Measurements from ENCODE around the gene TAF4. TPM values are rescaled to one million over a fixed set of nuclear protein-coding genes. Genes with fewer than 3 reads are reported as not detected.

Gene TAF4
- total and polyA plus RNA-seq, 2 donors (not counting 3 experiments of a cell fraction or from before 2014, with no cell fraction given) = 6.1 to 19.5 TPM

- TF ChIP-seq POLR2A (IDR thresholded peaks at IDR 0.05; ENCODE audit: low read depth, low read length) (no peak), GATA2 (IDR thresholded peaks at IDR 0.05; ENCODE audit: insufficient read depth, insufficient read length, low read depth, low read length) (no peak), POLR2AphosphoS5 (IDR thresholded peaks at IDR 0.05; ENCODE audit: insufficient read depth, low read depth, low read length) (no peak), EZH2 (IDR thresholded peaks at IDR 0.05; ENCODE audit: borderline replicate concordance, low read depth, low read length, severe bottlenecking) (no peak), MYC (IDR thresholded peaks at IDR 0.05; ENCODE audit: low read depth, low read length) (no peak), MAX (IDR thresholded peaks at IDR 0.05; ENCODE audit: insufficient read depth, insufficient read length) (no peak), JUN (IDR thresholded peaks at IDR 0.05; ENCODE audit: borderline replicate concordance, insufficient read depth, insufficient read length, low read depth) (no peak), FOS (IDR thresholded peaks at IDR 0.05; ENCODE audit: borderline replicate concordance, insufficient read depth, low read length) (no peak)
- TF ChIP-seq, protein P1, sequence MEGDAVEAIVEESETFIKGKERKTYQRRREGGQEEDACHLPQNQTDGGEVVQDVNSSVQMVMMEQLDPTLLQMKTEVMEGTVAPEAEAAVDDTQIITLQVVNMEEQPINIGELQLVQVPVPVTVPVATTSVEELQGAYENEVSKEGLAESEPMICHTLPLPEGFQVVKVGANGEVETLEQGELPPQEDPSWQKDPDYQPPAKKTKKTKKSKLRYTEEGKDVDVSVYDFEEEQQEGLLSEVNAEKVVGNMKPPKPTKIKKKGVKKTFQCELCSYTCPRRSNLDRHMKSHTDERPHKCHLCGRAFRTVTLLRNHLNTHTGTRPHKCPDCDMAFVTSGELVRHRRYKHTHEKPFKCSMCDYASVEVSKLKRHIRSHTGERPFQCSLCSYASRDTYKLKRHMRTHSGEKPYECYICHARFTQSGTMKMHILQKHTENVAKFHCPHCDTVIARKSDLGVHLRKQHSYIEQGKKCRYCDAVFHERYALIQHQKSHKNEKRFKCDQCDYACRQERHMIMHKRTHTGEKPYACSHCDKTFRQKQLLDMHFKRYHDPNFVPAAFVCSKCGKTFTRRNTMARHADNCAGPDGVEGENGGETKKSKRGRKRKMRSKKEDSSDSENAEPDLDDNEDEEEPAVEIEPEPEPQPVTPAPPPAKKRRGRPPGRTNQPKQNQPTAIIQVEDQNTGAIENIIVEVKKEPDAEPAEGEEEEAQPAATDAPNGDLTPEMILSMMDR (IDR thresholded peaks at IDR 0.05; ENCODE audit: extremely low read depth in 1 of 2, insufficient read depth in 1 of 2, low read depth in 1 of 2, low read length in 2 of 2) = no peak
- Histone ChIP-seq H3K9me1 (replicated peaks; ENCODE audit: control insufficient read depth, extremely low read depth, insufficient read depth, low read length) (no peaks in the 10 kb centered on the region), H4K20me1 (replicated peaks; ENCODE audit: control insufficient read depth, extremely low read depth, insufficient read depth, low read length) (no peaks in the 10 kb centered on the region), H3K9ac (replicated peaks; ENCODE audit: extremely low read depth, insufficient read depth, low read length) (no peak overlapping the region), H3K4me2 (ENCODE audit: insufficient read depth, low read length) (no peak overlapping the region), H3K27me3 (ENCODE audit: control insufficient read depth in 2 of 2, insufficient read depth in 2 of 2, low read length in 2 of 2) (peaks cover 1 to 6% of the 10 kb centered on the region in 2 experiments), H3K4me1 (ENCODE audit: control insufficient read depth, extremely low read depth, insufficient read depth, low read length) (no peaks in the 10 kb centered on the region), H3K27ac (ENCODE audit: insufficient read depth, low read depth, low read length) (no peak overlapping the region), H3K36me3 (ENCODE audit: control insufficient read depth in 2 of 2, extremely low read depth in 1 of 2, insufficient read depth in 2 of 2, low read length in 2 of 2) (no peaks in the 10 kb centered on the region), H3K79me2 (ENCODE audit: control insufficient read depth, insufficient read depth, low read length) (no peaks in the 10 kb centered on the region), H3K9me3 (replicated peaks; ENCODE audit: control insufficient read depth, insufficient read depth, low read length) (peaks cover 8% of the 10 kb centered on the region), H2AFZ (ENCODE audit: low read depth, low read length) (no peak overlapping the region), H3K4me3 (replicated peaks in 1 of 3; ENCODE audit: insufficient read depth in 1 of 3, low read depth in 1 of 3, low read length in 3 of 3) (no peak overlapping the region)
- ChIA-PET POLR2A (interaction anchor here (0.6 kb wide), 1 partner anchor 93 kb away, joined by 13 read pairs; no protein-coding TSS in a partner anchor), CTCF (no interaction called here)
- intact Hi-C loops (cut with micrococcal nuclease) = no loop called here
- DNase-seq (ENCODE audit: low read depth, low spot score) = no peak
- dilution Hi-C loops (cut with MboI; ENCODE audit: extremely low pct_ligation_motif_present, low sequenced_read_pairs) = no loop called here
- FAIRE-seq = no peak
- BruUV-seq (replicated peaks) = no TSS peak
These were observed 46.7 kb upstream of the TAF4 start for GRCh38 chr20:62112368-62112767.

All from endothelial cell of umbilical vein (primary cell).